H1 (cell line): ENCODE results near the gene LRBA. TPM values are rescaled to one million over a fixed set of nuclear protein-coding genes. Genes with fewer than 3 reads are reported as not detected.
A peak's percentile ranks its signal among the peaks of the same experiment; 100 is the strongest.

ENCODE experiments used
- CHD7 ChIP-seq: fragments of 300-600 bp; sonication (generic); IDR thresholded peaks from 2 replicates; pipeline ENCODE4 v1.7.1; 2012; ENCODE audit warnings: low read length, moderate library complexity, mild to moderate bottlenecking, inconsistent platforms; ENCODE audit not compliant: insufficient replicate concordance
- POLR2AphosphoS5 ChIP-seq: IDR thresholded peaks from 2 replicates; pipeline ENCODE4 v1.6.1; 2011; ENCODE audit warnings: low read depth, low read length
- RAD21 ChIP-seq, 2 experiments: IDR thresholded peaks in 1 of 2; conservative IDR thresholded peaks in 1 of 2; 2 replicates each; pipeline ENCODE4 v1.6.1; 2011; ENCODE audit warnings: low read depth in 2 of 2, low read length in 2 of 2, improper control_type of control experiment in 1 of 2, inconsistent platforms in 1 of 2, mild to moderate bottlenecking in 1 of 2, moderate library complexity in 1 of 2
- SRF ChIP-seq: IDR thresholded peaks from 2 replicates; pipeline ENCODE4 v1.6.1; 2011; ENCODE audit warnings: mild to moderate bottlenecking, low read depth, low read length, moderate library complexity
- TCF12 ChIP-seq: IDR thresholded peaks from 2 replicates; pipeline ENCODE4 v1.6.1; 2011; ENCODE audit warnings: low read depth, mild to moderate bottlenecking, low read length
- polyA plus RNA-seq, 7 experiments: library from polyadenylated mRNA; depleted of rRNA in 3 of 7; stranded (reverse) in 5 of 7; unstranded in 2 of 7; fragments of >200 nt in 5 of 7; fragments of 200-250 nt in 2 of 7; gene quantifications; 1 replicate in 5 of 7; 2 replicates in 1 of 7; 4 replicates in 1 of 7; pipeline versions ENCODE4 v1.2.1 to v1.2.3, GENCODE V29; 2011 to 2013; ENCODE audit warnings: missing spikeins in 2 of 7, mixed read lengths in 2 of 7
- total RNA-seq: library from RNA; stranded (reverse); fragmentation: NEBNext Ultra II Directional; extraction: Animal tissue kit (Norgen Biotek cat#: 25700); gene quantifications from 2 replicates; pipeline ENCODE4 v1.2.1, GENCODE V29; 2021

Gene LRBA
- total and polyA plus RNA-seq, 2 of the 8 experiments (the other 6 are each of a cell fraction or from before 2014, with no cell fraction given) = 54.6 to 83.2 TPM

GRCh38 chr4:151014521-151015458, at the start of gene LRBA (continued):
- TF ChIP-seq CHD7 = no peak
- no peak for TF ChIP-seq RAD21 (IDR thresholded peaks at IDR 0.05 in 1 of 2, conservative IDR thresholded peaks at IDR 0.05 in 1 of 2; ENCODE audit: low read depth in 2 of 2, low read length in 2 of 2)
- 0 out of 2 replicates have a peak, but pooled peaks have one; percentile 9 for TF ChIP-seq TCF12
- 0 out of 2 replicates have a peak, but pooled peaks have one; percentile 47 for TF ChIP-seq POLR2AphosphoS5
- TF ChIP-seq SRF = no peak
